ENCODE results near the gene COL23A1.

Gene COL23A1

GRCh38 chr5:178216088-178216534 lies 374.1 kb downstream of the COL23A1 start:
- TF ChIP-seq GATA3 (IDR thresholded peaks at IDR 0.05; ENCODE audit: low read depth, low read length) (no peak), GATA2 (IDR thresholded peaks at IDR 0.05; ENCODE audit: low read depth, low read length) (no peak)

- TF ChIP-seq GATA2 (IDR thresholded peaks at IDR 0.05; ENCODE audit: low read depth, low read length) (no peak), GATA3 (IDR thresholded peaks at IDR 0.05; ENCODE audit: low read depth, low read length) (no peak)
Observed at GRCh38 chr5:178215280-178216002, 374.8 kb downstream of the COL23A1 start.

GRCh38 chr5:178214160-178214803 lies 375.9 kb downstream of the COL23A1 start:
- TF ChIP-seq GATA3 (IDR thresholded peaks at IDR 0.05; ENCODE audit: low read depth, low read length), result no peak
- no peak for TF ChIP-seq GATA2 (IDR thresholded peaks at IDR 0.05; ENCODE audit: low read depth, low read length)

- no peak for TF ChIP-seq GATA2 (IDR thresholded peaks at IDR 0.05; ENCODE audit: low read depth, low read length)
- no peak for TF ChIP-seq GATA3 (IDR thresholded peaks at IDR 0.05; ENCODE audit: low read depth, low read length)
Observed at GRCh38 chr5:178213748-178214151, 376.4 kb downstream of the COL23A1 start.

GRCh38 chr5:178213003-178213461 lies 377.2 kb downstream of the COL23A1 start:
- no peak for TF ChIP-seq GATA3 (IDR thresholded peaks at IDR 0.05; ENCODE audit: low read depth, low read length)
- TF ChIP-seq GATA2 (IDR thresholded peaks at IDR 0.05; ENCODE audit: low read depth, low read length), result no peak

- TF ChIP-seq GATA2 (IDR thresholded peaks at IDR 0.05; ENCODE audit: low read depth, low read length) (no peak), GATA3 (IDR thresholded peaks at IDR 0.05; ENCODE audit: low read depth, low read length) (no peak)
Observed at GRCh38 chr5:178212241-178213002, 377.8 kb downstream of the COL23A1 start.

- TF ChIP-seq GATA3 (IDR thresholded peaks at IDR 0.05; ENCODE audit: low read depth, low read length) (no peak), GATA2 (IDR thresholded peaks at IDR 0.05; ENCODE audit: low read depth, low read length) (no peak)
Observed at GRCh38 chr5:178211095-178212048, 378.8 kb downstream of the COL23A1 start.

- no peak for TF ChIP-seq GATA2 (IDR thresholded peaks at IDR 0.05; ENCODE audit: low read depth, low read length)
- no peak for TF ChIP-seq GATA3 (IDR thresholded peaks at IDR 0.05; ENCODE audit: low read depth, low read length)
Observed at GRCh38 chr5:178210686-178211085, 379.5 kb downstream of the COL23A1 start.

GRCh38 chr5:178210073-178210535 lies 380.1 kb downstream of the COL23A1 start:
- TF ChIP-seq GATA3 (IDR thresholded peaks at IDR 0.05; ENCODE audit: low read depth, low read length) (no peak), GATA2 (IDR thresholded peaks at IDR 0.05; ENCODE audit: low read depth, low read length) (no peak)

- TF ChIP-seq GATA3 (IDR thresholded peaks at IDR 0.05; ENCODE audit: low read depth, low read length) (no peak), GATA2 (IDR thresholded peaks at IDR 0.05; ENCODE audit: low read depth, low read length) (no peak)
Observed at GRCh38 chr5:178209334-178210072, 380.7 kb downstream of the COL23A1 start.

- no peak for TF ChIP-seq GATA3 (IDR thresholded peaks at IDR 0.05; ENCODE audit: low read depth, low read length)
- no peak for TF ChIP-seq GATA2 (IDR thresholded peaks at IDR 0.05; ENCODE audit: low read depth, low read length)
Observed at GRCh38 chr5:178208540-178209227, 381.5 kb downstream of the COL23A1 start.

GRCh38 chr5:178207917-178208280 lies 382.3 kb downstream of the COL23A1 start:
- no peak for TF ChIP-seq GATA3 (IDR thresholded peaks at IDR 0.05; ENCODE audit: low read depth, low read length)
- no peak for TF ChIP-seq GATA2 (IDR thresholded peaks at IDR 0.05; ENCODE audit: low read depth, low read length)

Data from SH-SY5Y (cell line).